Bronchial epithelial cell (primary cell): Measurements from ENCODE around the gene RMDN3. TPM values are rescaled to one million over a fixed set of nuclear protein-coding genes. Genes with fewer than 3 reads are reported as not detected.
A peak's percentile ranks its signal among the peaks of the same experiment; 100 is the strongest.

Experiments
- DNase-seq: peaks from one replicate; pipeline ENCODE4 v3.0.0-alpha.2; 2010; ENCODE audit warnings: low read depth
- FAIRE-seq: peaks from 2 replicates; lab custom pipeline; 2011; peaks lifted over from hg19 to GRCh38; lab: Jason Lieb, UNC
- H3K27me3 ChIP-seq: 2 replicates; pipeline ENCODE4 v1.5.1; 2011; ENCODE audit warnings: low read length; ENCODE audit not compliant: control insufficient read depth, insufficient read depth
- H3K36me3 ChIP-seq: 2 replicates; pipeline ENCODE4 v1.5.1; 2011; ENCODE audit warnings: low read length; ENCODE audit not compliant: control insufficient read depth, insufficient read depth
- H3K4me3 ChIP-seq: 2 replicates; pipeline ENCODE4 v1.5.1; 2011; ENCODE audit warnings: mild to moderate bottlenecking, low read depth, low read length, control low read depth
- total RNA-seq: library from RNA; depleted of rRNA; stranded (reverse); fragments of >200 nt; gene quantifications from 2 replicates; pipeline ENCODE4 v1.2.1, GENCODE V29; 2014
- TF ChIP-seq, protein P1 (sequence below): IDR thresholded peaks from 2 replicates; pipeline ENCODE4 v1.5.1; 2011; ENCODE audit warnings: mild to moderate bottlenecking, moderate library complexity, low read length, control low read depth, inconsistent platforms; ENCODE audit not compliant: insufficient read depth, severe bottlenecking

RMDN3 gene
- total RNA-seq, 1 donor from 2014 or later: 15.0 TPM

GRCh38 chr15:40736575-40736974, 18.5 kb downstream of the RMDN3 start:
- H3K36me3 ChIP-seq: peaks cover 16% of the 10 kb centered on the region
- FAIRE-seq (no peak), DNase-seq (no peak)
- H3K27me3 ChIP-seq: no peaks in the 10 kb centered on the region
- TF ChIP-seq, protein P1, sequence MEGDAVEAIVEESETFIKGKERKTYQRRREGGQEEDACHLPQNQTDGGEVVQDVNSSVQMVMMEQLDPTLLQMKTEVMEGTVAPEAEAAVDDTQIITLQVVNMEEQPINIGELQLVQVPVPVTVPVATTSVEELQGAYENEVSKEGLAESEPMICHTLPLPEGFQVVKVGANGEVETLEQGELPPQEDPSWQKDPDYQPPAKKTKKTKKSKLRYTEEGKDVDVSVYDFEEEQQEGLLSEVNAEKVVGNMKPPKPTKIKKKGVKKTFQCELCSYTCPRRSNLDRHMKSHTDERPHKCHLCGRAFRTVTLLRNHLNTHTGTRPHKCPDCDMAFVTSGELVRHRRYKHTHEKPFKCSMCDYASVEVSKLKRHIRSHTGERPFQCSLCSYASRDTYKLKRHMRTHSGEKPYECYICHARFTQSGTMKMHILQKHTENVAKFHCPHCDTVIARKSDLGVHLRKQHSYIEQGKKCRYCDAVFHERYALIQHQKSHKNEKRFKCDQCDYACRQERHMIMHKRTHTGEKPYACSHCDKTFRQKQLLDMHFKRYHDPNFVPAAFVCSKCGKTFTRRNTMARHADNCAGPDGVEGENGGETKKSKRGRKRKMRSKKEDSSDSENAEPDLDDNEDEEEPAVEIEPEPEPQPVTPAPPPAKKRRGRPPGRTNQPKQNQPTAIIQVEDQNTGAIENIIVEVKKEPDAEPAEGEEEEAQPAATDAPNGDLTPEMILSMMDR: no peak
- H3K4me3 ChIP-seq: no peak overlapping the region

GRCh38 chr15:40731034-40731433, 24.0 kb downstream of the RMDN3 start:
- no peak overlapping the region for H3K4me3 ChIP-seq
- DNase-seq (no peak), FAIRE-seq (no peak)
- peaks cover 1% of the 10 kb centered on the region for H3K36me3 ChIP-seq
- no peaks in the 10 kb centered on the region for H3K27me3 ChIP-seq
- TF ChIP-seq, protein P1: no peak

- TF ChIP-seq, protein P1: no peak
- H3K36me3 ChIP-seq: no peaks in the 10 kb centered on the region
- DNase-seq: no peak
Measured at GRCh38 chr15:40723919-40724318, 31.1 kb downstream of the RMDN3 start.

GRCh38 chr15:40722934-40723333, 32.1 kb downstream of the RMDN3 start:
- Histone ChIP-seq H3K27me3 (no peaks in the 10 kb centered on the region), H3K36me3 (no peaks in the 10 kb centered on the region), H3K4me3 (no peak overlapping the region)
- peak; percentile 40 for DNase-seq
- TF ChIP-seq, protein P1: no peak
- no peak for FAIRE-seq

More at GRCh38 chr15:40723919-40724318, 31.1 kb downstream of the RMDN3 start:
- no peaks in the 10 kb centered on the region for H3K27me3 ChIP-seq
- no peak overlapping the region for H3K4me3 ChIP-seq
- no peak for FAIRE-seq

GRCh38 chr15:40722354-40722753, 32.7 kb downstream of the RMDN3 start:
- TF ChIP-seq, protein P1: no peak

DNA sequence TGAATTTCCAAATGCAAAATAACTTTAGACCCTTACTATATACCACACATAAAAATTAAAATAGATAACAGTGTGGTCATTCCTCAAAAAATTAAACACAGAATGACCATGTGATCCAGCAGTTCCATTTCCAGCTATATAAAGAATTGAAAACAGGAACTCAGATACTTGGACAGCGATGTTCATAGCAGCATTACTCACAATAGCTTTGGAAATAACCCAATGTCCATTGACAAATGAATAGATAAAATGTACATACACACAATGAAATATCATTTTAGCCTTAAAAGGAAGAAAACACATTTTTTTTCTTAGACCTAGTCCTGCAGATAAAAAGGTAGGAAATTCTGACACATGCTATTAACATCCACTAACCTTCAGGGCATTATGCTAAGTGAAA, 33.4 kb downstream of the RMDN3 start:
- FAIRE-seq (no peak), DNase-seq (no peak)
- H3K36me3 ChIP-seq: no peaks in the 10 kb centered on the region
- H3K27me3 ChIP-seq: no peaks in the 10 kb centered on the region
- TF ChIP-seq, protein P1: no peak
- H3K4me3 ChIP-seq: no peak overlapping the region

More at GRCh38 chr15:40722354-40722753, 32.7 kb downstream of the RMDN3 start:
- Histone ChIP-seq H3K4me3 (no peak overlapping the region), H3K27me3 (no peaks in the 10 kb centered on the region), H3K36me3 (no peaks in the 10 kb centered on the region)
- FAIRE-seq (no peak), DNase-seq (no peak)
